Measurements from ENCODE around the gene GOLGA6B. TPM values are rescaled to one million over a fixed set of nuclear protein-coding genes. Genes with fewer than 3 reads are reported as not detected.
A peak's percentile ranks its signal among the peaks of the same experiment; 100 is the strongest.
"Not testable (repeated sequence)": the region's sequence is repeated elsewhere in the genome, so short reads cannot be mapped to it uniquely, and the experiment has no call there.

The GOLGA6B gene
- total RNA-seq, 4 donors from 2014 or later, result not detected

DNA sequence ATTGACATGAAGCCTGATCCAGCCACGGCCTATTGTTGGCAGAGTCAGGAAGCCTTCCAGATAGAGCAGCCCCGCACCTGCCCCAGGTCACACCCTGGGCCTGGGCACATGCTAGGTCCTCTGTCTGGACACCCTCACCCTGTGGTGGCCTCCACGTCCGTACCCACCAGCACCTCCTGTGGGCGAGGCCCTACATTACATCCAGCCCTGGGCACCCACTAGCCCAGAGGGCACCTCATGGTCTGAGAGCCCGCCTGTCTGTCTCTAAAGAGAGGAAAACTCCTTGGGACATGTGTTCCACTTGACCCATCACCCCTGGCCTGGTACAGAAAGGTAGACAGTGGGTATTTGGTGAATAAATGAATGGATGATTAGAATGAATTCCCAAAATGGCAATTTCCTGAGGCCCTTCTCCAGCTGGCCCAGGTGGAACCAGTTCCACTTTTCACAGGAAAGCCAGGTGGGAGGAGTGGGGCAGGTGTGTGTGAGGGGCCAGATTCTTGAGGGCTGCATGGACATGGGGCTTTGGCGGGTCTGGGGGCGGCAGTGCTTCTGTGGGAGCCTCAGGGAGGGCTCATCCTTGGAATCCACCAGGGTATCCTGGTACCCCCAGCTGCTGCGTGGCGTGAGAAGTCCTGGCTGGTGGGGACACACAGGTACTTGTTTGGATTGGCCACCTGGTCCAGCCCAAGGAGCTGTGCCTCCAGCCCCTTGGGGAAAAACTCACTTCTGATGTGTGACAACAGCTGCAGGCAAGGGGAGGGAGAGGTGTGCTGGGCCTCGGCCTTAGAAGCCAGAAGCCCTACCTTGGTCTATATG, 26.0 kb upstream of the GOLGA6B start:
- TF ChIP-seq, protein P1, sequence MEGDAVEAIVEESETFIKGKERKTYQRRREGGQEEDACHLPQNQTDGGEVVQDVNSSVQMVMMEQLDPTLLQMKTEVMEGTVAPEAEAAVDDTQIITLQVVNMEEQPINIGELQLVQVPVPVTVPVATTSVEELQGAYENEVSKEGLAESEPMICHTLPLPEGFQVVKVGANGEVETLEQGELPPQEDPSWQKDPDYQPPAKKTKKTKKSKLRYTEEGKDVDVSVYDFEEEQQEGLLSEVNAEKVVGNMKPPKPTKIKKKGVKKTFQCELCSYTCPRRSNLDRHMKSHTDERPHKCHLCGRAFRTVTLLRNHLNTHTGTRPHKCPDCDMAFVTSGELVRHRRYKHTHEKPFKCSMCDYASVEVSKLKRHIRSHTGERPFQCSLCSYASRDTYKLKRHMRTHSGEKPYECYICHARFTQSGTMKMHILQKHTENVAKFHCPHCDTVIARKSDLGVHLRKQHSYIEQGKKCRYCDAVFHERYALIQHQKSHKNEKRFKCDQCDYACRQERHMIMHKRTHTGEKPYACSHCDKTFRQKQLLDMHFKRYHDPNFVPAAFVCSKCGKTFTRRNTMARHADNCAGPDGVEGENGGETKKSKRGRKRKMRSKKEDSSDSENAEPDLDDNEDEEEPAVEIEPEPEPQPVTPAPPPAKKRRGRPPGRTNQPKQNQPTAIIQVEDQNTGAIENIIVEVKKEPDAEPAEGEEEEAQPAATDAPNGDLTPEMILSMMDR (IDR thresholded peaks at IDR 0.05), result peak in 1 of 5 experiments; percentile 4

DNA sequence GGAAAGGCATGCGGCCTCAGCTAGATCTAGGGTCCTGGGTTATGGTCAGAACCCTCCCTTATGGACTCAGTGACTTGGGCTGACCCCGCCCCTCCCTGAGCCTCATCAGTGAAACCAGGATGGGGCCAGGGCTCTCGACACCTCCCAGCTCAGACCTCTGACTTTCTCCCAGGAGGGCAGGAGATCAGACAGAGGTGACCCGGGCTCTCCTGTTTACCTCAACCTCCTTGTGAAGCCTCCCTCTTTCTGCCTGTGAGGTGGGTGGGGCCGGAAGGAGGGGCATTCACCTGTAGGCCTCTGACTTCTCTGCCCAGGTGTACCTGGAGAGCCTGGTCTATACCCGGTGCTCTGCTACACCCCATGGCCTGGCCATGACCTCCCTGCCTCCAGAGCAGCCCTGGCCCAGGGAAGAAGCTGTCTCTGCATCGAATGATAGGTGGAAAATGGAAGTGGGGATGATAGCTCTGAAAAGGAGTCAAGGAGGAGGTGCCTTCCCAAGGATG, 25.4 kb upstream of the GOLGA6B start:
- in situ Hi-C loops (cut with MboI; ENCODE audit: low pct_ligation_motif_present in 1 of 4, low pct_unique_long_range_greater_than_20kb in 1 of 4, low sequenced_read_pairs in 3 of 4); DNase-seq; H3K27me3 ChIP-seq; H3K4me1 ChIP-seq; H3K27ac ChIP-seq; H3K4me3 ChIP-seq; H3K9me3 ChIP-seq; intact Hi-C loops (cut with DNase I; ENCODE audit: low total_unique reads); H3K36me3 ChIP-seq: not testable (repeated sequence)
- WGBS, 2 donors (ENCODE audit: low coverage in 1 of 2), result 80 to 81% methylated on average over 1 to 7 of the region's 7 CpGs

More for the DNA sequence above, 26.0 kb upstream of the GOLGA6B start:
- H3K9me3 ChIP-seq; H3K27ac ChIP-seq; H3K36me3 ChIP-seq; H3K4me3 ChIP-seq; DNase-seq; H3K4me1 ChIP-seq; in situ Hi-C loops (cut with MboI; ENCODE audit: low pct_ligation_motif_present in 1 of 4, low pct_unique_long_range_greater_than_20kb in 1 of 4, low sequenced_read_pairs in 3 of 4); H3K27me3 ChIP-seq; intact Hi-C loops (cut with DNase I; ENCODE audit: low total_unique reads): not testable (repeated sequence)
- 89 to 100% methylated on average over 2 to 11 of the region's 11 CpGs for WGBS, 2 donors (ENCODE audit: low coverage in 1 of 2)

DNA sequence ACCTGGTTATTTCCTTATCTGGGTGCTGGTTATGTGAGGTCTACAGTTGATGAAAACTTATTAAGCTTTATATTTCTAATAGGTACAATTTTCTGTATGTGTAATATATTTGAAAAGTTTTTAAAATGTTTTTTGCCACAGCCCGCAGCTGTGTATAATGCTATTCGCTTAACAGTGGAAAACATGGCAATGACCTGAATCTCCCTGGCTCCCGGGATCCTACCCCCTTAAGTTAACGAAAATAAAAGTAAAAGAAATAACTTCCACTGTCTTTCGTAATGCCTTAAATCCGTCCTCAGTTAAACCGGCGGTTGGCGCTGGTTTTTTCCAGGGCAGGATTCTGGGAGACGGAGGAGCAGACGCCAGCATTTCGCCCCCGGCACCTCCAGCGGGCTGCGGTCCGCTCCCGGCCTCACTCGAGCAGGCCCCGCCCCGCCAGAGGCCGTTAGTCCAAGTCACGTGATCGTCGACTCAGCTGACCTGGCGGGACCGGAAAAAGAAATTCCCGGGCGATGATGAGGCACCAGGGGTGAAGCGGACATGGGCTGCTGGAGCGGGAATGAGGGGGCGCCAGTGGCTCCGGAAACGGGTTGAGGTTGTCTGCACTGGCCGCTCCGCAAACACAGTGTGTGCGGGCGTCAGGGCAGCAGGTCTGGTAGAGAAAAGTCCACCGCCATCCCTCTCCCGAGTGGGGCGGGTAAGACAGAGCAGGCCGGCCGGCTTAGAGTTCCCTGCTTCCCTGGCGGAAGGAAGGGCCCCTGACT, 17.8 kb upstream of the GOLGA6B start:
- DNase-seq, result peak; percentile 86
- H3K4me1 ChIP-seq; H3K9me3 ChIP-seq; H3K27me3 ChIP-seq; in situ Hi-C loops (cut with MboI; ENCODE audit: low pct_ligation_motif_present in 1 of 4, low pct_unique_long_range_greater_than_20kb in 1 of 4, low sequenced_read_pairs in 3 of 4); intact Hi-C loops (cut with DNase I; ENCODE audit: low total_unique reads); H3K36me3 ChIP-seq: not testable (repeated sequence)
- WGBS, 2 donors (ENCODE audit: low coverage in 1 of 2), result no CpG with 5 or more reads among the region's 43 CpGs
- TF ChIP-seq POLR2AphosphoS5 (IDR thresholded peaks at IDR 0.05), result peak in 1 of 3 donors; percentile 16
- H3K4me3 ChIP-seq, result peak overlapping the region in 2 of 4 donors; percentile 24 to 53
- H3K27ac ChIP-seq, result peak overlapping the region in 2 of 4 donors; percentile 54 to 68

DNA sequence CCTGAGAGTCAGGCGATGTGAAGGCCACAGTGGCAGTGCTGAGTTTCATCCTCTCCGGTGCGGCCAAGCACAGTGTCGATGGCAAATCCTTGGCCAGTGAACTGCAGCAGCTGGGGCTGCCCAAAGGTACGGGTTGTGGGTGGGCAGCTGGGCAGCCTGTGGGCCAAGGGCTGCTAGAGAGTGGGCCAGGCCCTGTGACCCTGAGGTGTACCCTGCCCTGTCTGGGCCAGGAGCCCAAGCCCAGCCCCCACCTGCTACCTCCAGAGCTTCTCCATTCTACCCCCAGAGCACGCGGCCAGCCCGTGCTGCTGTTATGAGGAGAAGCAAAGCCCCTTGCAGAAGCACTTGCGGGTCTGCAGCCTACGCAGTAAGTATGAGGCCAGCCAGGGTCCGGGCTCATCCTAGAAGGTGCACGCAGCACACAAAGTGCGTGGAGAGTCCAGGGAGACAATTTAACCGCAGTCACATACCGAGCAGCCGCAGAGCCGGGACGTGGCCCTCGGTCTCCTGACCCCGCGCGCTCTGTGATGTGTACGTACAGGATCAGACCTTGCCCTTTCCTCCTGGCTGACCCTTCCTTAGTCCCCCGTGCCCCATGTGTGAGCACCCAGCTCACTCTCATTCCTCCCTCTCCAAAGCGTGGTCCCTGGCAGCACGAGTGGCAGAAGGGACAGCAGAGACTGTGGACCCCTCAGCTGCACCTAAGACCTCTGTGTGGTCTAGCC, 14.6 kb upstream of the GOLGA6B start:
- intact Hi-C loops (cut with DNase I; ENCODE audit: low total_unique reads); DNase-seq; H3K27ac ChIP-seq; H3K4me1 ChIP-seq; H3K27me3 ChIP-seq; H3K36me3 ChIP-seq; in situ Hi-C loops (cut with MboI; ENCODE audit: low pct_ligation_motif_present in 1 of 4, low pct_unique_long_range_greater_than_20kb in 1 of 4, low sequenced_read_pairs in 3 of 4); H3K9me3 ChIP-seq; H3K4me3 ChIP-seq: not testable (repeated sequence)
- WGBS, 2 donors (ENCODE audit: low coverage in 1 of 2), result no CpG with 5 or more reads among the region's 26 CpGs

DNA sequence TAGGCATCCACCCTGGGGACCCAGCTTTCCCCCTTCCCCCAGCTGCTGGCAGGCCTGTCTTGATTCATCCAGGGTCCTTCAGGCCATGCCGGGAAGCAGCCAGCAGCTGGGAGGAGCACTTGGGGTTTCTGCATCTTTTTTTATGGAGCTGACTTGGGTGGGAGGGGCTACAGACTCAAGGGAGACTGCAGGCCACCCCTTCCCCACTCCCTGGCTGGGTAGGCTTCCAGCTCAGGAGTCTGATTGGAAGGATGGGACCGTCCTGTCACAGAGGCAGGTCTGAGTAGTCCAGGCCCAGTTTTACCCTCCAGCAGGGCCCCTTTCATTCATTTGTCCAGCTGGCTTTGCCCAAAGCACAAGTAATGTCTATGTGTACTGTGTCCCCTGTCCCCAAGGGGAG, 12.2 kb upstream of the GOLGA6B start:
- WGBS, 2 donors (ENCODE audit: low coverage in 1 of 2), result no CpG with 5 or more reads among the region's 2 CpGs
- intact Hi-C loops (cut with DNase I; ENCODE audit: low total_unique reads); DNase-seq; H3K27me3 ChIP-seq; H3K27ac ChIP-seq; H3K4me1 ChIP-seq; in situ Hi-C loops (cut with MboI; ENCODE audit: low pct_ligation_motif_present in 1 of 4, low pct_unique_long_range_greater_than_20kb in 1 of 4, low sequenced_read_pairs in 3 of 4); H3K4me3 ChIP-seq; H3K9me3 ChIP-seq; H3K36me3 ChIP-seq: not testable (repeated sequence)

DNA sequence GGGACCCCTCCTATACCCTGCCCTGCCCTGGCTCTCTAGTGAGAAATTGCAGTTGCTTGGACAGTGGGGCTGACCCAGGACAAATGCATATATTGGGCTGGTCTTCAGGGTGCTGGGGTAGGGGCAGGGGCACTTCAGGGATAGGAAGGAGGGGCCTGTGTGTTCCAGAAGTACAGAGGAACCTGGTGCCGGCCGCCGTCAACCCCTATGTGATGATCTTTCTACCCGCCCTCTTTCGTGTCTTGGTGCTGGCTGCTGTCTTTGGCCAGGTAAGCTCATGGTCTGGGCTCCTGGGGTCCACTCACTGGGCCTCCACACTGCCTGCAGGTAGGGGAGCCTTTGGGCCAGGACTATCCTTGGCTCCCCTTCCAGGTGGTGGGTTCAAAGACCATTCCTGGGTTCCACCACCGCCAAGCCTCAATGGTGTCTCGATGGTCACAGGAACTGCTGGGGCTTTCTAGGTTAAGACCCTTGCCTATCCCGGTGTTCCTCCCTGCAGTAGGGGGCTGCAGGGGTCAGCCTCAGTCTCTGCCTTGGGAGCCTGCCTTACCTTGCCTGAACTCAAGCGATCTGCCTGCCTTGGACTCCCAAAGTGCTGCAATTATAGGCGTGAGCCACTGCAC, 5.8 kb upstream of the GOLGA6B start:
- in situ Hi-C loops (cut with MboI; ENCODE audit: low pct_ligation_motif_present in 1 of 4, low pct_unique_long_range_greater_than_20kb in 1 of 4, low sequenced_read_pairs in 3 of 4); H3K27ac ChIP-seq; H3K9me3 ChIP-seq; intact Hi-C loops (cut with DNase I; ENCODE audit: low total_unique reads); H3K27me3 ChIP-seq; DNase-seq; H3K4me1 ChIP-seq; H3K4me3 ChIP-seq; H3K36me3 ChIP-seq: not testable (repeated sequence)
- WGBS, 2 donors (ENCODE audit: low coverage in 1 of 2), result 79 to 90% methylated on average over 2 to 8 of the region's 10 CpGs

DNA sequence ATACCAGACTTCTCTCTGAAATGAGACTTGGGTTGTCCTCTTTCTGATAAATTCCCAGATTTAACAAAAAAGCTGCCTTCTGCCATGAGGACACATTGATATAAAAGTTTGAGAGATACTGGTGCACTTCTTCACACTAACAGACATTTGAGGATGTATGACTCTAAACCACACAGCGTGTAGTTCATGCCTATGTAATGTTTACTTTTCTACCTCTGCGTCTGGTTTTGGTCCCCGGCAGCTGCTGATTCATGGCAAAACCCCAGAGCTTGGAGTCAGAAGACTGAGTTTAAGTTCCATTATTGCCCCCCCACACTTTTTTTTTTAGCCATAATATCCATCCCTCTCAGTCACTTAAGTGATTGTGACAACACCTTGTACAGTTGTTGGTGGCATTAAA, 1.5 kb downstream of the GOLGA6B start:
- H3K9me3 ChIP-seq; H3K27me3 ChIP-seq; H3K4me3 ChIP-seq; H3K27ac ChIP-seq; H3K36me3 ChIP-seq; DNase-seq; in situ Hi-C loops (cut with MboI; ENCODE audit: low pct_ligation_motif_present in 1 of 4, low pct_unique_long_range_greater_than_20kb in 1 of 4, low sequenced_read_pairs in 3 of 4); intact Hi-C loops (cut with DNase I; ENCODE audit: low total_unique reads); H3K4me1 ChIP-seq: not testable (repeated sequence)
- no CpG with 5 or more reads among the region's 3 CpGs for WGBS, 2 donors (ENCODE audit: low coverage in 1 of 2)

DNA sequence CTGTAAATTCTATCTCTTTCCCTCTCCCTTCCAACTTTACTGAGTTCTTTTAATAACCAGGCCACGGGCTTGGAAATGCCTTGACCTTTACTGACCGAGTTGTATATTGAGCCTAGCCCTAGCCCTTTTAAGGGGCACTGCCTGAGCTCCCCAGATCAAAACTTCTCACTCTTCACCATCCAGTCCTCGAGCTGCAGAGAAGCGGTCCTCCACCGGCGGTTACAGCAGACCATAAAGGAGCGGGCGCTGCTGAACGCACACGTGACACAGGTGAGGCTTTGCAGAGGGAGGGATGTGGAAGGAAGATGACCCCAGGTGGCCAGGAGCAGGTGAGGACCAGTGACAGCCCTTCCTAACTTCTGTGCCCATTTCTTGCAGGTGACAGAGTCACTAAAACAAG, 6.6 kb downstream of the GOLGA6B start:
- intact Hi-C loops (cut with DNase I; ENCODE audit: low total_unique reads); H3K4me1 ChIP-seq; H3K27me3 ChIP-seq; H3K4me3 ChIP-seq; H3K36me3 ChIP-seq; in situ Hi-C loops (cut with MboI; ENCODE audit: low pct_ligation_motif_present in 1 of 4, low pct_unique_long_range_greater_than_20kb in 1 of 4, low sequenced_read_pairs in 3 of 4); H3K27ac ChIP-seq; H3K9me3 ChIP-seq; DNase-seq: not testable (repeated sequence)
- 76% methylated on average over 10 of the region's 10 CpGs; no CpG with 5 or more reads in 1 of the 2 donors for WGBS, 2 donors (ENCODE audit: low coverage in 1 of 2)

DNA sequence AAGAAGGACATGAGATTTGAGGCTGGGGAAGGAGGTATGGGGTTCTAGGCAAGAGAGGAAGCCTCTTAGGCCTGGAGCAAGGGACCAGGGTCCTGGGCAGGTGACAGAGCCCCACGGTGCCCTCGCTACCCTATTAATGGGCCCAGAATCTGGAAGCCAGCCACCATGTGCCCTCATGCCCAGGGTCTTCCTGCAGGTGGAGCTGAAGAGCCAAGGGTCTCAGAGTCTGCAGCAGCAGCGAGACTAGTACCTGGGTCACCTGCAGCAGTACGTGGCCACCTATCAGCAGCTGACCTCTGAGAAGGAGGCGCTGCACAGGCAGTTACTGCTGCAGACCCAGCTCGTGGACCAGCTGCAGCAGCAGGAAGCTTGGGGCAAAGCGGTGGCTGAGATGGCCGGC, 9.4 kb downstream of the GOLGA6B start:
- H3K27ac ChIP-seq; intact Hi-C loops (cut with DNase I; ENCODE audit: low total_unique reads); in situ Hi-C loops (cut with MboI; ENCODE audit: low pct_ligation_motif_present in 1 of 4, low pct_unique_long_range_greater_than_20kb in 1 of 4, low sequenced_read_pairs in 3 of 4); H3K36me3 ChIP-seq; H3K4me3 ChIP-seq; DNase-seq; H3K27me3 ChIP-seq; H3K4me1 ChIP-seq; H3K9me3 ChIP-seq: not testable (repeated sequence)
- WGBS, 2 donors (ENCODE audit: low coverage in 1 of 2), result 52% methylated on average over 5 of the region's 8 CpGs; no CpG with 5 or more reads in 1 of the 2 donors
